ENCODE data around the gene ZMYND8. TPM values are rescaled to one million over a fixed set of nuclear protein-coding genes. Genes with fewer than 3 reads are reported as not detected.

Gene ZMYND8
- polyA plus RNA-seq, 3 donors = 5.0 to 9.1 (median 7.7) TPM

DNA sequence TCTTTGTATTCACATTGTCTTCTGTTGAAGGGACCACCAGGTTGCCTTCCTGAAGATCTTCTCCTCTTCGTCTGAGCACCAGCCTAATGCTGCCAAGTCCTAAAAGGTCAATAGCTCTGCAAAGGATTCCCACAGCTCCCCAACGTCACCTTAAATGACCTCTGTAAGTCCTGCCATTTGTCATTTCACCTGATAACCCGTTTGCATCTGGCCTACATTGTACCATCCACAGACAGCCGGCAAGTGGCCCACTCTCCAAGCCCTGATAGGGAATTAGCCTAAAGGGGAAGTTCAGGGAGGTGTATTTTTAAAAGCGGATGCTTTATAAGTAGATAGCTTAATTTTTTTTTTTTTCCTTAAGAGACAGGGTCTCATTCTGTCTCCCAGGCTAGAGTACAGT lies 127.8 kb downstream of the ZMYND8 start:
- 72 to 84% (median 72%) methylated on average over 5 of the region's 5 CpGs for WGBS, 3 donors
- no peak overlapping the region for H3K27ac ChIP-seq (ENCODE audit: low read depth, low read length)

- 88 to 95% (median 93%) methylated on average over 9 of the region's 9 CpGs for WGBS, 3 donors
- no peak overlapping the region for H3K27ac ChIP-seq (ENCODE audit: low read depth, low read length)
These were observed 128.9 kb downstream of the ZMYND8 start for GRCh38 chr20:47227576-47227975.

DNA sequence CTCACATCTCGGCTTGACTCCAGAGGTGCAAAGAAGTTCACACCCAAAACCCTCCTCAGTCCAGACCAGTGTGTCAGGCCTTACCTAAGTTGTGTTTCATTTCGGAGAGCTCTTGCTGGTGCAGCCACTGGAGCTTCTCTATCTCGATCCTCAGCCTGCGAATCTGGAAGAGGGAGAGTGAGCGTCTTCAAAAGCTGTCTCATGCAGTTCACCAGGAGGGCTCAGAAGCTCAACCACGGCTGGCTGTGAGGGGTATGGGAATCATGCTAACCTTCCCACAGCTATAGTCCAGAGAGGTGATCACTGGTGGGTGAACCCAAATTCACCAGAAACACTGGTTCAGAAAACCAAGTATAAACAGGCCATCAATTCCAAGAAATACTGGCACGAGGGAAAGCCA lies 129.4 kb downstream of the ZMYND8 start:
- WGBS, 3 donors = 89 to 95% (median 91%) methylated on average over 7 of the region's 7 CpGs
- H3K27ac ChIP-seq (ENCODE audit: low read depth, low read length) = no peak overlapping the region

DNA sequence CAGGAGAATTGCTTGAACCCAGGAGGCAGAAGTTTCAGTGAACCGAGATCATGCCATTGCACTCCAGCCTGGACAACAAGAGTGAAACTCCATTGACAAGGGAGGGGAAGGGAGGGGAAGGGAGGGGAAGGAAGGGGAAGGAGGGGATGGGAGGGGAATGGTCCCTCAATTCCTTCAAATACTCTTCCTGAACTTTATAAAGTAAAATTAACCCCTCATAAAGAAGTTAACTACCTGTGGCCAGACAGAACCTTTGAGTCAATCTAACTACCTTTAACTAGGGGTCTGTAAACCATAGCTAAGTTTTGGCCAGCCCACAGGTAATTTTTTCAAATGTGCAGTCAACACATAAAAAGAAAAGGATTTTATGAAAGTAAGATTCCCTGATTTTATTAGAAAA lies 131.0 kb downstream of the ZMYND8 start:
- H3K27ac ChIP-seq (ENCODE audit: low read depth, low read length) = no peak overlapping the region
- WGBS, 3 donors = 78 to 94% (median 93%) methylated on average over 1 of the region's 1 CpG

GRCh38 chr20:47224857-47225256 lies 131.6 kb downstream of the ZMYND8 start:
- WGBS, 3 donors = 89 to 99% (median 95%) methylated on average over 4 of the region's 4 CpGs
- no peak overlapping the region for H3K27ac ChIP-seq (ENCODE audit: low read depth, low read length)

DNA sequence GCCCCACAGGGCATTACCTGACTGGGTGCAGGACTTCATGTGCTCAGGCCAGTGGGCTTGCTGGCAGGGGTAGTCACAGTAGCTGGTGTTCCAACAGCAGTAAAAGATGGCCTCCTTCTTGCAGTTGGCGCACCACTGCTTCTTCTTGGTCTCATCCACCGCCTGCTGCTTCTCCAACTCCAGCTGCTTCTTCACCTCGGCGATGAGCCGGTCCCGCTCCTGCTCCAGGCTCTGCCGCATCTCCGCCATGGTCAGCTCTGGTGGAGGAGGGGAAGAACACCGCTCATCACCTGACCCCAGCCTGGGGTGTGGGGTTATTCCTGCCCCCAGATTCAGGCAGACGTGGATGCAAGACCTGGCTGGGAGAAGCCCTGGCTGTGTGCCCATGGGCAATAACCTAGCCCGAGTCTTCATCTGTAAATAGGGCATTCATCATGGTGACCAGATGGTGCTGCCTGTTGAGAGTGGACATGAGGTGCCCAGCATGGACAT lies 132.2 kb downstream of the ZMYND8 start:
- 92 to 95% (median 94%) methylated on average over 9 to 11 of the region's 11 CpGs for WGBS, 3 donors
- no peak overlapping the region for H3K27ac ChIP-seq (ENCODE audit: low read depth, low read length)

- no peak overlapping the region for H3K27ac ChIP-seq (ENCODE audit: low read depth, low read length)
- 100% methylated on average over 1 of the region's 1 CpG for WGBS, 3 donors
These were observed 132.6 kb downstream of the ZMYND8 start for GRCh38 chr20:47223896-47224295.

DNA sequence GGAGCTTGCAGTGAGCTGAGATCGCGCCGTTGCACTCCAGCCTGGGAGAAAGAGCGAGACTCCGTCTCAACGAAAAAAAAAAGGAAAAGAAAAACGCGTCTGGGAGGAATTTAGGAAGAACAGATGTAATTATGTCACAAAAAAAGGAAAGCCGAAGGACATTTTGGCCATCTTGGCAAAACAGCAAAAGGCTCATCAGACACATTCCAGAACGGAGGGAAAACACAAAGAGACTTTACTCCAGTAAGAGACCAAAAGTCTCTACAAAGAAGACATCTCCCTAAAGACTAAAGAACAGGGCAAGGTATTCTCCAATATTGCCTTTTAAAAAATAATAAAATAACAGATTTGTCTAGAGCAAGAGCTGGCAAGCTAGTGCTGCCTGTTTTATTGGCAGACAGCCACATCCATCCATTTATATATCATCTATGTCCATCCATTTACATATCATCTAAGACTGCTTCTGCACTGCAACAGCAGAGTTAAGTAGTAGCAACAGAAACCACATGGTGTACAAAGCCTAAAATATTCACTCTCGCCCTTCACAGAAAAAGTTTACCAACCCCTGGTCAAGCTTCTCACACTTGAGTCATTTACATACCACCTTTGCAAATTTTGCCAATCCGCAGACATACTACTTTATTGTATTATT lies 133.9 kb downstream of the ZMYND8 start:
- H3K27ac ChIP-seq (ENCODE audit: low read depth, low read length) = no peak overlapping the region
- 91 to 96% (median 96%) methylated on average over 12 of the region's 12 CpGs for WGBS, 3 donors

GRCh38 chr20:47221036-47221625 lies 135.4 kb downstream of the ZMYND8 start:
- no peak overlapping the region for H3K27ac ChIP-seq (ENCODE audit: low read depth, low read length)
- 89 to 90% (median 90%) methylated on average over 16 of the region's 16 CpGs for WGBS, 3 donors

DNA sequence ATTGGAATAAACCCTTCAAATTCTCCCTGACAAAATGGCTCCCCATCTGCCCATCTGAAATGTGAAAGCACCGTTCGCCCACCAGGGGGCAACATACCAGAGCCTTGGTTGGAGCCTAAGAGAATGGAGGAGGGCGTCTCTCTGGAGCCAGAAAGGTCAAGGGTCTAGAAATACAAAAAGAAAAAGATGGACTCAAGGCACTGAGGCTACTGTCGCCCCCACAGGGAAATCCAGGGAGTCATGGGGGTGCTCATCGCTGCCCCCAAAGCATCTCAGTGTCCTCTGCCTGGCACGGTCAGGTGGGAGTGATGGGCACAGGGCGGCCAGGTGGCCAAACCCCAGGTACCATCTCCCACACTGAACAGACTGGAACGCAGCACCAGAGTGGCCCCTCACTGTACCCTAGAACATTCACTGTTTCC lies 136.3 kb downstream of the ZMYND8 start:
- no peak overlapping the region for H3K27ac ChIP-seq (ENCODE audit: low read depth, low read length)
- WGBS, 3 donors = 96 to 97% (median 97%) methylated on average over 8 of the region's 8 CpGs

- H3K27ac ChIP-seq (ENCODE audit: low read depth, low read length) = no peak overlapping the region
- WGBS, 3 donors = 84 to 86% (median 85%) methylated on average over 12 of the region's 12 CpGs
These were observed 138.7 kb downstream of the ZMYND8 start for GRCh38 chr20:47217482-47218446.

GRCh38 chr20:47216819-47217410 lies 139.6 kb downstream of the ZMYND8 start:
- no peak overlapping the region for H3K27ac ChIP-seq (ENCODE audit: low read depth, low read length)
- WGBS, 3 donors = 79 to 92% (median 82%) methylated on average over 7 of the region's 7 CpGs

- 91 to 93% (median 93%) methylated on average over 10 of the region's 10 CpGs for WGBS, 3 donors
- no peak overlapping the region for H3K27ac ChIP-seq (ENCODE audit: low read depth, low read length)
These were observed 140.7 kb downstream of the ZMYND8 start for GRCh38 chr20:47215653-47216397.

GRCh38 chr20:47213966-47214365 lies 142.5 kb downstream of the ZMYND8 start:
- no peak overlapping the region for H3K27ac ChIP-seq (ENCODE audit: low read depth, low read length)
- WGBS, 3 donors = 96 to 97% (median 96%) methylated on average over 9 of the region's 9 CpGs

GRCh38 chr20:47212606-47213207 lies 143.8 kb downstream of the ZMYND8 start:
- H3K27ac ChIP-seq (ENCODE audit: low read depth, low read length) = no peak overlapping the region
- WGBS, 3 donors = 86 to 97% (median 92%) methylated on average over 9 of the region's 9 CpGs

DNA sequence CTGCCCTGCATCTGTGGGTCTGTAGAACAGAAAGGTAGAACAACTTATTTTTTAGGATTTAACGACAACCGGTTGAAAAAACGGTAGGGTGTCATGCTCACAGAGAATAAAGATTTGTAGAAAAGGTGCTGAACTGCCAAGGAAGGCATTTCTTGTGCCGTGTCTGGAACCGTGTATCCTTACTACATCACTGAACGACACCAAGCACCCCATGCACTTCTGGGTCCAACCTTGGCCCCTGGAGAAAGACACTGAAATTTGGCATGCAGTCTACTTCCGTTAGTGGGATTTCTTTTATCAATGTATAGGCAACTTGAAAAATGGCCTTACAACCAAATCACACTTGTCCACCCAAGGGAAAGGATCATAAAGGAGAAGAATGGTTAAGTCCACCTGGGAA lies 145.5 kb downstream of the ZMYND8 start:
- WGBS, 3 donors = 94% methylated on average over 7 of the region's 7 CpGs
- no peak overlapping the region for H3K27ac ChIP-seq (ENCODE audit: low read depth, low read length)

GRCh38 chr20:47210470-47210869 lies 146.0 kb downstream of the ZMYND8 start:
- WGBS, 3 donors = 94 to 97% (median 96%) methylated on average over 13 of the region's 13 CpGs
- no peak overlapping the region for H3K27ac ChIP-seq (ENCODE audit: low read depth, low read length)

- WGBS, 3 donors = 93 to 95% (median 95%) methylated on average over 17 of the region's 17 CpGs
- H3K27ac ChIP-seq (ENCODE audit: low read depth, low read length) = no peak overlapping the region
These were observed 146.5 kb downstream of the ZMYND8 start for GRCh38 chr20:47209982-47210381.

Measured in adipose tissue (tissue), 3 donors.